ENCODE results near the gene VPS8.
"Not testable (repeated sequence)": the region's sequence is repeated elsewhere in the genome, so short reads cannot be mapped to it uniquely, and the experiment has no call there.

VPS8 gene

DNA sequence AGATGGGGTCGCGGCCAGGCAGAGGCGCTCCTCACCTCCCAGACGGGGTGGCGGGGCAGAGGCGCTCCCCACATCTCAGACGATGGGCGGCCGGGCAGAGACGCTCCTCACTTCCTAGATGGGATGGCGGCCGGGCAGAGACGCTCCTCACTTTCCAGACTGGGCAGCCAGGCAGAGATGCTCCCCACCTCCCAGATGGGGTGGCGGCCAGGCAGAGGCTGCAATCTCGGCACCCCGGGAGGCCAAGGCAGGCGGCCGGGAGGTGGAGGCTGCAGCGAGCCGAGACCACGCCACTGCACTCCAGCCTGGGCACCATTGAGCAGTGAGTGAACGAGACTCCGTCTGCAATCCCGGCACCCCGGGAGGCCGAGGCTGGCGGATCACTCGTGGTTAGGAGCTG is 191.9 kb downstream of the VPS8 start:
- not testable (repeated sequence) for DNase-seq

DNA sequence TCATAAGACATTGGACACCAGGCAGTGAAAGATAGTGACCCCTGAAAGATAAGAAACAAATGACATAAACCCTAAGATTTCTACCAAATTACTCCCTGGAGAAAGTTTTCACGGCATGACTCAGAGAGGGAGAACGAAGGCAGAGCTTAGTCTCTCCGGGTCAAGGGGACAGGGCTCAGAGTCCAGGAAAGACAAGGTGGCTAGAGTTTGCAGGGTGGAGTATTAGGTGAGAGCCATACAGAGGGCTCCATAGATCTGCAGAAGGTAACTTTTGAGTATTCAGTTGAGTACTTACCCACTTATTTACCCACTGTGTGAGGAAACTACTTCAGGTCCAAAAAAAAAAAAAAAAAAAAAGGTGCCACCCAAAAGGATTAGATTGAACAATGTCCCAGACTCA is 197.7 kb downstream of the VPS8 start:
- DNase-seq: no peak

DNA sequence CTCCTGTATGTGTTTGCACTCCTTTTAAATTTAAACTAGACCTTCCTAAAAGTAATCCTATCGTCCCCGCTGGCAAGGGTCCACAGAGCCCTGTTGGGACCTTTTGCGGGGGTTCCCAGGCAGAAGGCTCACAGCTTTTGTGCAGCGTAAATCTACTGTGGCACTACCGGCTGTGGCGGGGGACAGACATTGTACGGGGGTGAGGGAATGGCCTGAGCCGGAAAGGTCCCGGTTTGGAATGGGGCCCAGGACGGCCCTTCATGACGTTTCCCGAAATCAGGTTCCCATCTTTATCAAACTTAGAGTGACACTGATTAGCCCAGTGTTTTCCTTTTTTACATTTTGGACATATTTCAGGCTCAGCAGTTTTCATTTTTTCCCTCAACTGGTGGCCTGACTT is 205.6 kb downstream of the VPS8 start:
- not testable (repeated sequence) for DNase-seq

DNA sequence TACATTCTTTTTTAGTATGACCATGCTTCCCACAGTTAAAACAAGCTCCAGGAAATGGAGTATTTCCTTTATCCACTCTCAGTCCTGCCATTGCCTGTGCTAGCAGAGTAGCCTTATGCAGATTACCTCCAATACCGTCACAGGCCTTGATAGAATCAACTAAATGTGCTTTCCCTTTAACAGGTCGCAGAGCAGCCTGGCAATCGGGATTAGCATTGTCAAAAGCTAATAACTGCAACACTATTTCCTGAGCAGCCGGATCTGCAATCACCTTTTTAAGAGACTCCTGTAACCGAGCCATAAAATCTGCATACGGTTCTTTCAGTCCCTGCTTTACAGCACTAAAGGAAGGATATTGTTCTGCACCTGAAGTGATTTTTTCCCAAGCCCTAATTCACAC is 206.0 kb downstream of the VPS8 start:
- not testable (repeated sequence) for DNase-seq

DNA sequence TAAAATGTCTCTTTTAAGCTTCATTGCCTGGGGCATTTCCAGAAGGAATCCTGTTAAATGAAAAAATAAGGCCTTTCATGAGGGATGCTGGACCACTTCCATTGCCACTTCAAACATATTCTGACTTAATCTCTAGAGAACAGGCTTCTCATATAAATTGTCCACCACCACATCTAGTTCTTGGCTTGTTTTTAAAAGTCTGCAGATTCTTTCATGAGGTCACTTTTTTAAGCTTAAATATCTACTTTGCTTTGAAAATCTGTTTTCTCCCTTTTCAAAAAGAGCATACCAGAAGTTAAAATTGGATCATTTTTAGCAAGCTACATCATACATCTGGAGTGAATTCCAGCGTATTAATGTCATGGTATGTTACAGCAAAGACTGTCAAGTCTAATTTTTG is 209.3 kb downstream of the VPS8 start:
- DNase-seq: no peak

DNA sequence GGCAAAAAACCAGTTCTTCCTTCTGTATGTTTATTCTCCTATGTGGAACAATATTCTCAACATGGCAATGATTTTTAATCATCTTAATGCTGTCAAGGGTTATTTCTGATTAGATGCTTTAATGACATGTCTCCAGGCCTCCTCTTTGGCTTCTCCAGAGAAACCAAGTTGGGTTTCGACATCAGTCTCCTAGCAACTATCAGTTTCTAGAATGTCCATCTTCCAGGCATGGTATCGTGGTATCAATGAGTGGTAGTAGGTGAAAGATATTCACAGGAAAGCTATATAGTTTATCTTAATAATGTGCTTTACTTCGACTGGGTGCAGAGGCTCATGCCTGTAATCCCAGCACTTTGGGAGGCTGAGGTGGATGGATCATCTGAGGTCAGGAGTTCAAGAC is 212.4 kb downstream of the VPS8 start:
- no peak for DNase-seq

DNA sequence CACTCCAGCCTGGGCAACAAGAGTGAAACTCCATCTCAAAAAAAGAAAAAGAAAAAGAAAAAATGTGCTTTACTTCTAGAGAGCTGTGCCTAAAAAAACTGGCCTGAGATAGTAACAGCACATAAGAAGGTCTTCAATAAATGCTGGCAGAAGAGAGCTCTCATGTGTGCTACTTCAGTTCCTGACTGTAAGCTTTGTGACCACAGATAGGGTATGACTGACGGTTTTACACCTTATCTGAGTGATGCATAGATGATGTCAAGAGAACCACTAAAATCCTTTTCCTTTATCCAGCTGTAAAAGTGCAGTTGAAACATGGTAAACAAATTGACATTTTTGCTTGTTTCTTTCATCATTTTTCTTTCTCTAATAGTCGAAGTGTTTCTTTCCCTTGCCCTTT is 213.0 kb downstream of the VPS8 start:
- no peak for DNase-seq

DNA sequence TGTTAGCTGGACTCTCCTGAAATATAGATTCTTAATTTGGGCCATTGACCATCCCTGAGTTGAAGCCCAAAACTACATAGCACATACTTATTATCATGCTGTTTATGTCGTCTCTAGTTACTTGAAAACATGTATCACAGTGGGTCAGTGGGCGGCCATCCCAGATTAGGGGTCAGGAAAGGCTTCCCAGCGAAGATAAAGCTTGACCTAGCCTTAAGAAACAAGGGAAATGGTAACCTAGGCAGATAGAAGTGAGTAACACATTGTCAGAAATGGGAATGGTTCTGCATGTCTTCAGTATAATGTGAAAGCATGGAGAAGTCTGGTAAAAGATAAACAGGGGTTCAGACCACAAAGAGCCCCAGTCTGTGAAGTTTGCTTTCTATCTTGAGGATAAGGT is 216.2 kb downstream of the VPS8 start:
- DNase-seq: no peak

DNA sequence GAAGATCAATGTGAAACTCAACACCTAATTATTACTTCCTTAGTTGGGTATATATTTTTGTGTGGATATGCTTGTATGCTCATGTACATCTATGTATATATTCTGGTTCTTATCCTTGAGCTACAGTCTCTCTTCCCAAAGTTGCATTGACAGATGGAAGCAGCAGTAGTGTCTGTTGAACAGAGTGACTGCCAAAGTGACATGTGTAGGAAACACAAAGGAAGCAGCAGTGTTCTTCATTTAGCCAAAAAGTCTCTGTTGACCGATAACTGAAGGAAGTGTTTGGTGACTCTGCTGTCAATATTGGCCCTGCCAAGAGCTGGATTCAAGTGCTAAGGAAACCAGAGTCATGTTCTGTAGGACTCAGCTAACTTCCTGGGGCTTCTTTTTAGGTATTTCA is 217.1 kb downstream of the VPS8 start:
- no peak for DNase-seq

DNA sequence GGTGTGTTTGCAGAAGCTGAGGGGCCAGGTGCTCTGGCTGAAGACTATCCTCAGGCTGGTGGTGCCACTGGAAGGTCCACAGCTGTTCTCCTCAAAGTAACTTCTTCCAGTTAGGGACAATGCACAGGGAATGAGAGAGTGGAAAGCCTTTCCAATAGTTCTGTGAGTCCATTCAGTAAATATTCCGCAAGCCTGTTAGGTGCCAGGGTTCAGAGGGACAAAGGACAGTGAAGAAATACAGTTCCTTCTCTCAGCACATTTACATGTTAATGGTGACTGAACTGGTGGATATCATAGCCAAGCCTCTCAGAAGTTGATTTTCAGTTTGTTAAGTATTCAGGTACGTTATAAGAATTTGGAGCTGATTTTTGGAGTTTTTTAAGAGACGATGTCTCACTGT is 218.4 kb downstream of the VPS8 start:
- DNase-seq: no peak

DNA sequence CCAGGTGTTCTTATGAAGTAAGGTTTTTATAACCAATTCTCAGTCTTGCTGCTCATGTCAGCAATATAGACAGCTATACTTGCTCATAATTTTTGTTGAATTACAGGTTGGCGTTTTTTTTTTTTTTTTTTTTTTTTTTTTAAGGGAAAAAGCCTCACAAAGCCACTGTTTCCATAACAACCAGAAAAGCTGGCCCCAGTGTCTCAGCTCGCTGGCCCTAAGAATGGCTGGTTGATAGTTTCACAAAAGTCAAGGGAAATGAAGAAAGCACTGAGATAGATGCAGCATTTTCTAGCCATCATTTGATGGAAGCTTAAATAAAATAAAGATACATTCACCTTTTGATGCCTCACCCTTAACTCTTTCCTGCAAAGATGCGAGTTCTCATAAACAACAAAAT is 219.0 kb downstream of the VPS8 start:
- no peak for DNase-seq

DNA sequence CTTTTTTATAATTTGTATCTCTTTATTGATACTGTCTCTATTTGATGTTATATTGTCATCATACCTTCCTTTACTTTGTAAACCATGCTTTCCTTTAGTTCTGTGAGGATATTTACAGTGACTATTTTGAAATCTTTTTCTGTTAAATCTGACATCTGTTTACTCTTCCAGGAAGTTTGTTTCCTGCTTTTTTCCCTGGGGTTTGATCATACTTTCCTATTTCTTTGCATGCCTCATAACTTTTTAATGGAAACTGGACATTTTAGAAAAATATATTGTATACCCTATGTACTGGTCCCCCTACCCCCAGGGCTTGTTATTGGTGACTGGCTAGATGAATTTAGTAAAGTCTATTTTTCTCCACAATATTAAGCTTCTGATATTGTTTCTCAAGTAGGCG is 225.8 kb downstream of the VPS8 start:
- no peak for DNase-seq

DNA sequence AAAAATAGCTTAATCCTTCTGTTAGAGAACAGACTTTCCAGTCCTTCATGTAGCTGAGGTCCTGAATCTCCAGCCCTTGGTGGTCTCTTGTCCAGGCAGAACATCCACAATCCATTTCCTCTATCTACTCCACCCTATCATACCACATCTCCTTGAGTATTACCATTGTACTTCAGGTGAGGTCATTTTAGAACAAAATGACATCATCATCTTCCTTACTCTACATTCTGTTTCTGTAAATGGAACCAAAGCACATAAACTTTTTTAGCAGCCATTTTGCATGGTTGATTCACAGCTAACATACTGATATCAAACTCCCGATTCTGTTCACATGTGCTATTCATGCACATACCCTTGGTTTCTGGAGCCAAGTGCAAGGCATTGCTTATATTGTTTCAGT is 228.5 kb downstream of the VPS8 start:
- no peak for DNase-seq

DNA sequence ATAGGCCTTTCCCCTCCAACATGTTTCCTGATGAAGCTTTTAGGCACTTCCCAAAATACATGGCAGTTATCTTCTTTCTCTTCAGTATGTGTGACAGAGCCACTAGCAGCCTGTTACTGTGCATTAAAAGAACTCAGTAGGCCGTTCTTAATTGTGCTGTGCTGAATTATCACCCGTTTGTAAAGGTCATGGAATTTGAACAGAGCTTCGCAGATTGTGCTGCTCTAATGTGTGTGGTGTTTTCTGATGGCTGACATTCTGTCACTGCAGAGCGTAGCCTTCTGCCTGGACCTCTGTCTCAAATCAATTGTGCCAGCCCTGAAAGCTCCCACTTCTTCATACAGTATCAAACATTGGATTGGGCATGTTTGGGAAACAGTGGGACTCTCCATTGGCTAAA is 229.6 kb downstream of the VPS8 start:
- DNase-seq: no peak

DNA sequence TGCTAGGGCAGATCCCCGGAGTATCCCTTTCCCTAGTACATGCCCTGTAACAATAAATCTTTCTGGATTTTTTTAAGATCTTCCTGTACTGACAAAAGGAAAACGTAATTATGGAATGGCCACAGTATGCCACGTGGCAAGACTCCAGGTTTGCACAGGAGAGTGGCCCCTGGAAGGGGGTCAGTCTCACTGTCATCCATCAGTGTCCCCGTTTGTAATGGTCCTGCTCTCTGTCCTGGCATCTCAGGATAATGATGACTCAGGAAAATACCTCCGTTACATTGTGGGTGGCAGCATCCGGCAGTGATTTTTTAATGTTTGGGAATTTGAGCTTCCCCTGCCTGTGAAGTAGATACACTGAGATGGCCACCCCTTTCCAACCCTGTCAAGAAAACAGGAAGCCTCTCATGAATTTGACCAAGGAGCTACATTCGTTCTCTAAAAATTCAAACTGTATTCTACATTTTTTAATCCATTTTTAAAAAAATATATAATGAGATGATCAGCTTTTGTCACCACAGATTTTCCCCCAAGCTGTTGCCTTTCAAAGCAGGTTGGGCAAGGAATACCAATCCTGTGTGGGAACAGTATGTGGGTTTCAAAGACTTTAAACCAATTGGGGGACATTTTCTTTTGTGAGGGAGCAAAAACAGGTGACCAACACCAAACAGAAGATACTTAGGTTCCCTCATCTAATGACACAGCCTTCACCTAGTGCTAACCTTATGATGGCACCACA is 230.5 kb downstream of the VPS8 start:
- DNase-seq: no peak

DNA sequence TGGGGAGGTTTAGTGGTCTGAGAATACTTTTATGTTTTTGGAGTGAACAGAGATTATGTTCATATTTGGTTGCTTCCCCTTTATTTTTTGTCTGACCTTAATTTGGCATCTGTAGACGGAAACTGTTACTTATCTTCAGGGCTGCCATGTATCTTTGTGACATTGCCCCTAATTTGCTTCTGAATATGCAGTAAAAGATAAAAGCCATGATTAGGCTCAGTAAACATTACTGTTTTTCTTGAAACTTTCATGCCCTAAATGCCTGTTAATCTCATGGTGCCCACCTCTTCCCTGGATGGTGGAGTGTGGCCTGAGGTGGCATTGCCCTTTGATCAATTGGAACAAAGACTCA is 234.2 kb downstream of the VPS8 start:
- no peak for DNase-seq

DNA sequence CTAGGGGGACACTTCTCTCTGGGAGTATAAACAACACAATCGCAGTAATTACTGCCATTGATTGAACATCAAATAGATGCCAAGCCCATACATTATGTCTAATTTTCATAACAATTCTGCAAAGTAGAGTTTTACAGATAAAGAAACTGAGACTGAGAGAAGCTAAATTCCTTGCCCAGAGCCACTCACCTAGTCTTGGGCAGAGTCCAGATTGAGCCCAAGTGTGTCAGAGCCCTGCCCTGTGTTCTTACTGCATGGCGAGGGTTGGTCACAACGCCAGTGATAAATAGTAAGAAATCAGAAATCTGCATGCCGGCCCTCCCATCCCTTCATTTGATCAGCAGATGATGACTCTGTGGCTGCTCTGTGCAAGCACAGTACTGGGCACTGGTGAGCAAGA is 234.6 kb downstream of the VPS8 start:
- DNase-seq: no peak

DNA sequence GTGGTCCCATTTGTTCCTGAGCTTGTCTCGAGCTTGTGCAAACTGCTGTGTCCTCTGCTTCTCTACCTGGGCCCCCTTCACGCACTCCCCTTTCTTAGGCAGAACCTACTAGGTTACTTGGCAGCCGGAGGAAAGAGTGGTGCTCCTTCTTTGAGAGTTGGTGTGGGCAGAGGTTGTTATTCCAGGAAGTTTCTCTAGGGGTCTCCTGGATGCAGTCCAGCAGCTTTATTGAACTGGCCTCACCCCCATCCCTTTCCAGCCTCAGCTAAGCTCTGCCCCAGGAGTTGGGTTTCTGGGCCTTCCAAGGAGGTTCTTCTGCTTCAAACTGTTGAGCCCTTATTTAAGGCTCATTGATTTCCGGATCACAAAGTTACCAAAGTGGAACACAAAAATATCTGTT is 237.7 kb downstream of the VPS8 start:
- no peak for DNase-seq

DNA sequence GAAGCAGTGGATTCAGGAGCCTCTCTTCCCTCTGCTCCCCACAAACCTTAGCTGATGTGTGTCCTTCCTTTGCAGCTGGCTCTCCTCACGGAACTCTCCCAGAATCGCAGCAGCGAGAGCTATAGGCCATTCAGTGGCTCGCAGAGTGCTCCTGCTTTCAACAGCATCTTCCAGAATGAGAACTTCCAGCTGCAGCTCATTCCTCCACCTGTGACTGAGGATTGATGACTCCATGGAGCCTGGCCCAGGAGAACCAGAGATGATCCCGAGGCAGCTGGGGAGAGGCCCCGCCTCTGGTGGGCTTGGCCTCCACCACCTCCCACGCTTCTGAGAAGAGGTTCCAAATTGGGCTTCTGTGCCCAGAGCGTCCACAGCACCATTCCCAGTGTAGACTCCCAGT is 239.8 kb downstream of the VPS8 start:
- no peak for DNase-seq

DNA sequence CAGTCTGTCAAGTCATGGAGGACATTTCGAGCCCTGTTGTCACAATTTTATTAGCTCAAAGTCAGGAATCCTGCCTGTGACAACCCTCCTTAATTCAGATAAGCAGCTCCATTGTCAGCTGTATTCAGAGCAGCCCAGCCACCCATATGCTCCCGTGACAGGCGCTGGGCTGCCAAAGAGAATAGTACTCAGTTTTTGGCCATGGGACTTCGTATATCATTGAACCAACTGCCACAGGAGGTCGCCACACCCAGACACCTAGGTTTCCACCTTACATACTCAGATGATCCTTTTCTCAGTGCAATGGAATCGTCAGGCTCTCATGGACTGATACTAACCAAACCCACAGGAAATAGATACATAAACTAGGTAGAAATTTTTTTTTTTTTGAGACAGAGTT is 240.7 kb downstream of the VPS8 start:
- no peak for DNase-seq

DNA sequence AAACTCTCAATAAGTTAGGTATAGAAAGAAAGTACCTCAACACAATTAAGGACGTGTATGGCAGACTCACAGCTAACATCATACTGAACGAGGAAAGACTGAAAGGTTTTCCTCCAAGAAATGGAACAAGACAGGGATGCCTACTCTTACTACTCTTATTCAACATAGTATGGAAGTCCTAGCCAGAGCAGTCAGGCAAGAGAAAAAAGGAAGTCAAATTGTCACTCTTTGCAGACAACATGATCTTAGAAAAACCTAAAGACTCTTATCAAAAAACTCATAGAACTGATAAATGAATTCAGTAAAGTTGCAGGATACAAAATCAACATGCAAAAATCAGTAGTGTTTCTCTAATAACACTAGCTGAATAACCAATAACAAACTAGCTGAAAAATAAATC is 244.9 kb downstream of the VPS8 start:
- no peak for DNase-seq

DNA sequence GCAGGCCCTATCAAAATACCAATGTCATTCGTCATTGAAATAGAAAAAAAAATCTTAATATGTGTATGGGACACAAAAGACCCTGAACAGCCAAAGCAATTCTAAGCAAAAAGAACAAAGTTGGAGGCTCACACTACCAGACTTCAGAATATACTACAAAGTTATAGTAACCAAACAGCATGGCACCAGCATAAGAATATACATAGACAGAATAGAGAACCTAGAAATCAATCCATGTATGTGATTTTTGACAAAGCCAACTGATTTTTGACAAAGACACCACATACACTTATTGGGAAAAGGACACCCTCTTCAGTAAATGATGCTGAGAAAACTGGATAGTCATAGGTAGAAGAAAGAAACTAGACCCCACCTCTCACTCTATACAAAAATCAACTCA is 245.9 kb downstream of the VPS8 start:
- no peak for DNase-seq

DNA sequence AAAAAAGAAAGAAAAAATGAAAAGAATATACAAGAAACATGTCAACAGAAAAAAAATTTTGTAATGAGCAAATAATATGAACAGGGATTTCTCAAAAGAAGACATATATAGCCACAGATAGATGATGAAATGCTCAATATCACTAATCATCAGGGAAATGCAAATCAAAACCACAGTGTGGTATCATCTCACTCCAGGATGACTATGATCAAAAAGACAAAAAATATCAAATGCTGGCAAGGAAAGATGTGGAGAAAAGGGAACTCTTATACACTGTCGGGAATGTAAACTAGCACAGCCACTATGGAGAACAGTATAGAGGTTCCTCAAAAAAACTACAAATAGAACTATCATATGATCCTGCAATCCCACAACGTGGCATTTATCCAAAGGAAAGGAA is 246.8 kb downstream of the VPS8 start:
- DNase-seq: no peak

DNA sequence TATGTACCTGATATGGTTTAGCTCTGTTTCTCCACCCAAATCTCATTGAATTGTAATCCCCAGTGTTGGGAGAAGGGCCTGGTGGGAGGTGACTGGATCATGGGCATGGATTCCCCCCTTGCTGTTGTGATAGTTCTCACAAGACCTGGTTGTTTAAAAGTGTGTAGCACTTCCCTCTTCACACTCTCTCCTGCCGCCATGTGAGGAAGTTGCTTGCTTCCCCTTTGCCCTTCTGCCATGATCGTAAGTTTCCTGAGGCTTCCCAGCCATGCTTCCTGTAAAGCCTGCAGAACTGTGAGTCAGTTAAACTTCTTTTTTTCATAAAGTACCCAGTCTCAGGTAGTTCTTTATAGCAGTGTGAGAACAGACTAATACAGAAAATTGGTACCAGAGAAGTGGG is 247.8 kb downstream of the VPS8 start:
- no peak for DNase-seq

DNA sequence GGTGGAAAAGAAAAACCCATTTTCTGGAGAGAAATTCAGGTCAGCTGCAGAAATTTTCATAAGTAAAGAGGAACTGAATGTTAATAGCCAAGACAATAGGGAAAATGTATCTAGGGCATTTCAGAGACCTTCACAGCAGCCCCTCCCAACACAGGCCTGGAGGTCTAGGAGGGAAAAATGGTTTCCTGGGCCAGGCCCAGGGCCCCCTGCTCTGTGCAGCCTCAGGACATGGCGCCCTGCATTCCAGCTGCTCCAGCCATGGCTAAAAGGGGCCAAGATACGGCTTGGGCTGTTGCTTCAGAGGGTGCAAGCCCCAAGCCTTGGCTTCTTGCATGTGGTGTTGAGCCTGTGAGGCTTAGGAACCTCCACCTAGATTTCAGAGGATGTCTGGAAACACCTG is 248.7 kb downstream of the VPS8 start:
- DNase-seq: no peak

DNA sequence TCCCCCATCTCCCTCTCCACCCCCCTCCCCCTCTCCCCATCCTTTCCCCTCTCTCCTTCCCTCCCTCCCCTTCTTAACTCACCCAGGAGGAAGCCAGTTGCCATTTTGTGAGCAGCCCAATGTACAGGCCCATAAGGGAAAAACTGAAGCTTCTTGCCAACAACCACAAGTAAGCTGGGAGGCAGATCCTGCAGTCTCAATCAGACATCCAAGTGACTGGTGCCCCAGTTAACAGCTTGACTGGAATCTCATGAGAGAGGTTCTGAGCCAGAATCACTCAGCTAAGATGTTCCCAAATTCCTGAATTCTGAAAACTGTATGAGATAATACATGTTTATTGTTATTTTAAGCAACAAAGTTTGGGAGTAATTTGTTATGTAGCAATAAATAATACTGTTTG is 250.2 kb downstream of the VPS8 start:
- DNase-seq: no peak
